CD4-positive, alpha-beta T cell (primary cell): Measurements from ENCODE around the gene ANKRD39. TPM values are rescaled to one million over a fixed set of nuclear protein-coding genes. Genes with fewer than 3 reads are reported as not detected.

Experiments
- ATAC-seq: fragments of 200-7000 bp; cut with Tn5 transposase; one replicate; pipeline ENCODE4 v1.10.0; 2022; ENCODE audit warnings: mild to moderate bottlenecking; ENCODE audit not compliant: poor library complexity
- CTCF ChIA-PET: fragments of 350-600 bp; sonication (Branson Sonifier 250); formaldehyde crosslinking; loops from one replicate; lab custom pipeline; 2021; ENCODE audit warnings: antibody characterized with exemption, inconsistent platforms; lab: Charles Lee
- POLR2A ChIA-PET: fragments of 350-600 bp; sonication (Branson Sonifier 250); formaldehyde crosslinking; loops from one replicate; lab custom pipeline; 2021; ENCODE audit warnings: antibody characterized with exemption, inconsistent platforms; lab: Charles Lee
- DNase-seq, 14 experiments: peaks; one replicate each; pipeline ENCODE4 v3.0.0-alpha.2; 2013 to 2020; ENCODE audit warnings: mixed read lengths in 2 of 14
- H3K27ac ChIP-seq, 2 donors: one replicate each; pipeline versions ENCODE4 v1.5.1 to v1.7.0; 2013; ENCODE audit warnings: low read length in 2 of 2, low read depth in 1 of 2, mild to moderate bottlenecking in 1 of 2
- H3K27me3 ChIP-seq, 2 experiments: 1 replicate in 1 of 2; 2 replicates in 1 of 2; pipeline versions ENCODE4 v1.6.1 to v1.7.0; 2013; ENCODE audit warnings: low read length in 2 of 2, control low read depth in 1 of 2, mild to moderate bottlenecking in 1 of 2, moderate library complexity in 1 of 2; ENCODE audit not compliant: insufficient read depth in 2 of 2, control insufficient read depth in 1 of 2
- H3K36me3 ChIP-seq: one replicate; pipeline ENCODE4 v1.6.1; 2013; ENCODE audit warnings: low read length, control low read depth; ENCODE audit not compliant: insufficient read depth
- H3K4me1 ChIP-seq: one replicate; pipeline ENCODE4 v1.6.1; 2013; ENCODE audit warnings: low read length, control low read depth; ENCODE audit not compliant: insufficient read depth
- H3K4me3 ChIP-seq: one replicate; pipeline ENCODE4 v1.5.1; 2013; ENCODE audit warnings: mild to moderate bottlenecking, low read length, moderate library complexity
- H3K9me3 ChIP-seq, 2 experiments: 1 replicate in 1 of 2; 2 replicates in 1 of 2; pipeline versions ENCODE4 v1.6.1 to v1.7.0; 2013; ENCODE audit warnings: low read length in 2 of 2, mild to moderate bottlenecking in 2 of 2, control low read depth in 1 of 2, moderate library complexity in 1 of 2; ENCODE audit not compliant: control insufficient read depth in 1 of 2, insufficient read depth in 1 of 2
- H3K27ac Mint-ChIP-seq: one replicate; pipeline ENCODE4 v1.8.0; 2020; ENCODE audit warnings: mixed read lengths
- H3K27me3 Mint-ChIP-seq: one replicate; pipeline ENCODE4 v1.8.0; 2021; ENCODE audit warnings: mixed read lengths
- H3K36me3 Mint-ChIP-seq: one replicate; pipeline ENCODE4 v1.8.0; 2021; ENCODE audit warnings: low read depth, mixed read lengths
- H3K4me1 Mint-ChIP-seq: one replicate; pipeline ENCODE4 v1.8.0; 2021; ENCODE audit warnings: low read depth, mixed read lengths
- H3K4me3 Mint-ChIP-seq: one replicate; pipeline ENCODE4 v1.8.0; 2020; ENCODE audit warnings: mild to moderate bottlenecking, mixed read lengths
- H3K9me3 Mint-ChIP-seq: one replicate; pipeline ENCODE4 v1.8.0; 2020; ENCODE audit warnings: mixed read lengths
- CTCF ChIP-seq: fragments of 200-600 bp; IDR thresholded peaks from one replicate; pipeline ENCODE4 v1.8.0; 2022; ENCODE audit warnings: antibody characterized with exemption, mild to moderate bottlenecking
- intact Hi-C, 2 experiments: fragments of 100-400 bp; cut with DNase I in 1 of 2; cut with micrococcal nuclease in 1 of 2; formaldehyde crosslinking; loops; one replicate each; pipeline versions ENCODE4 v1.15.1 to v1.9.0; 2023 to 2025; cut with DNase I, micrococcal nuclease
- total RNA-seq, 174 experiments: library from RNA in 2 of 174; stranded (reverse) in 2 of 174; gene quantifications; one replicate each; pipeline ENCODE4 v1.2.3 and lab custom pipeline; 2021 to 2026

The ANKRD39 gene
- total RNA-seq, 2 experiments from 2014 or later = 17.2 to 18.3 TPM

DNA sequence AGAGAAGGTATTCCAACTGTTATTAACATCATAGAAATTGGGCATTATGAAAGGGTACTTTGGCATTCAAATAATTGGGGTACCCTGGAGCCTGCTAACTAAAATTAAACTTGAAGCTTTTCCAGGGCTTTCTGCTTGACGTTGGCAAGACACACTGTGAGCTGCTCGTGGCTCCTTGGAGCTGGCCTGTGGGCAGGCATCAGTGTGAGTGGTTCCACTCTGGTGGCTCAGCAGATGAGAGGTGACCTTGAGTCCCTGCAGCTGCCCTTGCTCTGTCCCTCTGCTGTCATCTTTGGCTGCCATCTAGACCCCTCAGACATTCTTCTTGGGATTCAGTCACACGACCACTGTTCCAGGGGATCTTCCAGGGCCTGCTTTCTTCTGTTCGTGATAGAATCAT is 35.0 kb downstream of the ANKRD39 start:
- Histone ChIP-seq H3K27ac (no peak overlapping the region), H3K36me3 (peaks cover 60% of the 10 kb centered on the region), H3K27me3 (no peaks in the 10 kb centered on the region), H3K4me1 (peaks cover 45% of the 10 kb centered on the region), H3K9me3 (no peaks in the 10 kb centered on the region), H3K4me3 (no peak overlapping the region)
- Mint-ChIP-seq H3K27ac (no peak overlapping the region), H3K36me3 (peaks cover 77% of the 10 kb centered on the region), H3K9me3 (no peaks in the 10 kb centered on the region), H3K27me3 (no peaks in the 10 kb centered on the region), H3K4me1 (peaks cover 48% of the 10 kb centered on the region), H3K4me3 (no peak overlapping the region)
- intact Hi-C loops = no loop called here
- ChIA-PET POLR2A (interaction anchor here (1.1 kb wide), 1 partner anchor 16 kb away, joined by 4 read pairs; no protein-coding TSS in a partner anchor), CTCF (no interaction called here)
- DNase-seq (no peak), ATAC-seq (no peak)
- no peak for TF ChIP-seq CTCF

GRCh38 chr2:96821113-96821675 is 36.6 kb downstream of the ANKRD39 start:
- Mint-ChIP-seq H3K27me3 (no peaks in the 10 kb centered on the region), H3K9me3 (no peaks in the 10 kb centered on the region), H3K27ac (peak overlapping the region; percentile 66), H3K36me3 (peaks cover 81% of the 10 kb centered on the region), H3K4me3 (peak overlapping the region; percentile 36), H3K4me1 (peaks cover 54% of the 10 kb centered on the region)
- Histone ChIP-seq H3K4me3 (no peak overlapping the region), H3K27ac (no peak overlapping the region), H3K4me1 (peaks cover 53% of the 10 kb centered on the region), H3K9me3 (no peaks in the 10 kb centered on the region), H3K27me3 (no peaks in the 10 kb centered on the region), H3K36me3 (peaks cover 46% of the 10 kb centered on the region)
- ATAC-seq (no peak), DNase-seq (no peak)
- no peak for TF ChIP-seq CTCF
- intact Hi-C loops = no loop called here
- CTCF ChIA-PET = no interaction called here
- POLR2A ChIA-PET = interaction anchor here (0.7 to 1.7 kb wide), 2 partner anchors 10 to 16 kb away, joined by 3 read pairs; no protein-coding TSS in a partner anchor

GRCh38 chr2:96819876-96820511 is 37.8 kb downstream of the ANKRD39 start:
- DNase-seq (no peak), ATAC-seq (no peak)
- Histone ChIP-seq H3K9me3 (no peaks in the 10 kb centered on the region), H3K27ac (no peak overlapping the region), H3K4me1 (peaks cover 59% of the 10 kb centered on the region), H3K27me3 (no peaks in the 10 kb centered on the region), H3K4me3 (no peak overlapping the region), H3K36me3 (peaks cover 34% of the 10 kb centered on the region)
- peaks cover 77% of the 10 kb centered on the region for H3K36me3 Mint-ChIP-seq
- H3K27ac Mint-ChIP-seq = peak overlapping the region; percentile 66
- CTCF ChIA-PET = interaction anchor here (1.6 kb wide), 1 partner anchor 38 kb away, joined by 5 read pairs; the partner anchor contains the start of gene ANKRD39
- peaks cover 61% of the 10 kb centered on the region for H3K4me1 Mint-ChIP-seq
- TF ChIP-seq CTCF = no peak
- intact Hi-C loops = loop anchor here (5.0 kb wide), 3 partner anchors 37 to 283 kb away; partner anchors contain the start of genes ANKRD39 (in 2 of the 2), ARID5A (in 1 of the 2) and CNNM4 (in 1 of the 2)
- peak overlapping the region; percentile 94 for H3K4me3 Mint-ChIP-seq
- no peaks in the 10 kb centered on the region for H3K9me3 Mint-ChIP-seq
- POLR2A ChIA-PET = interaction anchor here (0.6 to 1.7 kb wide), 3 partner anchors 9 to 676 kb away, joined by 3 to 6 read pairs (median 3); no protein-coding TSS in a partner anchor
- H3K27me3 Mint-ChIP-seq = no peaks in the 10 kb centered on the region
